ENCODE data around the gene F8. TPM values are rescaled to one million over a fixed set of nuclear protein-coding genes. Genes with fewer than 3 reads are reported as not detected.
"Not testable (repeated sequence)": the region's sequence is repeated elsewhere in the genome, so short reads cannot be mapped to it uniquely, and the experiment has no call there.

Gene F8
- total RNA-seq, 6 donors from 2014 or later, result 4.3 to 47.1 (median 21.7) TPM

DNA sequence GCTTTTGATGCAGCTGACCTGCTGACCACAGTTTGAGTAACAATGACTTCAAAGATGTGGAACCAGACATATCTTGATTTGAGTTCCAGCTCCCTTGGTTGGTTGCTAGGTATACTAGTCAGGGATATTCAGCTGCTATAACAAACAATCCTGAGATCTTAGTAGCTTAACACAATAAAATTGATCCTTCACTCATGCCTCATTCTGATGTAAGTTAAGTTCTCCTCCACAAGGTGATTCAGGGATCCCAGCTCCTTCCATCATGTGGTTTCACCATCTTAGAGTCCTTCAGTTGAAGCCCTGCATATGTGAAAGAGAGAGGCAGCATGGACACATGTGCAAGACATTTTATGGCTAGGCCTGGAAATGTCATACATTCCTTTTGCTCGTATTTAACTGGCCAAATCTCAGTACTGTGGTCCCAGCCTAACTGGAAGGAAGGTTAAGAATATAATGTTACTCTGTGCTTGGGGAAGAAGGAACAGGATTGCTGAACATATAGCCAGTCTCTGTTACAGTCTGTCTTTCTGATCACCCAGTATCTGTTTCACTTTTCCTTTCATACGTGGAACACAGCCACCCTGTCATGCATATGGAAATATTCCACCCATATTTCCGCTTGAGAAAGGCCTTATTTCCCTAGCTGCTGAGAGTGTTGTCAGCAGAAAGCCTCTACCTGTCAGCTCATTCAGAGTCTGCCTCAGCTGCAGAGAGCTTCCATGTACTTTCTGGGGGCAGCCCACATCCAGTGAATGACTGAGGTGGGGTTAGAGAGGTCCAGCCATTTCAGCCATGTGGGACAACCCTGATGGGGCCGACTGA is 195.1 kb downstream of the F8 start:
- H3K4me1 ChIP-seq, result no peaks in the 10 kb centered on the region
- DNase-seq, result no peak
- H3K36me3 ChIP-seq, result no peaks in the 10 kb centered on the region
- H3K4me3 ChIP-seq, result no peak overlapping the region
- H3K27me3 ChIP-seq, result no peaks in the 10 kb centered on the region
- 43 to 67% methylated on average over 1 to 4 of the region's 4 CpGs for WGBS, 2 donors
- ATAC-seq (ENCODE audit: low FRiP score in 2 of 2), result no peak
- TF ChIP-seq POLR2AphosphoS5 (IDR thresholded peaks at IDR 0.05), result no peak
- no peak for TF ChIP-seq CTCF (IDR thresholded peaks at IDR 0.05)
- TF ChIP-seq EP300 (IDR thresholded peaks at IDR 0.05), result no peak
- TF ChIP-seq POLR2A (IDR thresholded peaks at IDR 0.05), result no peak
- no peak overlapping the region for H3K27ac ChIP-seq
- H3K9me3 ChIP-seq, result no peaks in the 10 kb centered on the region

DNA sequence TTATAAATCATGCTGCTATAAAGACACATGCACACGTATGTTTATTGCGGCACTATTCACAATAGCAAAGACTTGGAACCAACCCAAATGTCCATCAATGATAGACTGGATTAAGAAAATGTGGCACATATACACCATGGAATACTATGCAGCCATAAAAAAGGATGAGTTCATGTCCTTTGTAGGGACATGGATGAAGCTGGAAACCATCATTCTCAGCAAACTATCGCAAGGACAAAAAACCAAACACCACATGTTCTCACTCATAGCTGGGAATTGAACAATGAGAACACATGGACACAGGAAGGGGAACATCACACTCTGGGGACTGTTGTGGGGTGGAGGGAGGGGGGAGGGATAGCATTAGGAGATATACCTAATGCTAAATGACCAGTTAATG is 196.9 kb downstream of the F8 start:
- WGBS, 2 donors, result 92% methylated on average over 2 of the region's 3 CpGs; no CpG with 5 or more reads in 1 of the 2 donors
- H3K36me3 ChIP-seq; H3K27ac ChIP-seq; H3K9me3 ChIP-seq; H3K27me3 ChIP-seq; ATAC-seq (ENCODE audit: low FRiP score in 2 of 2); H3K4me3 ChIP-seq; H3K4me1 ChIP-seq; DNase-seq: not testable (repeated sequence)

DNA sequence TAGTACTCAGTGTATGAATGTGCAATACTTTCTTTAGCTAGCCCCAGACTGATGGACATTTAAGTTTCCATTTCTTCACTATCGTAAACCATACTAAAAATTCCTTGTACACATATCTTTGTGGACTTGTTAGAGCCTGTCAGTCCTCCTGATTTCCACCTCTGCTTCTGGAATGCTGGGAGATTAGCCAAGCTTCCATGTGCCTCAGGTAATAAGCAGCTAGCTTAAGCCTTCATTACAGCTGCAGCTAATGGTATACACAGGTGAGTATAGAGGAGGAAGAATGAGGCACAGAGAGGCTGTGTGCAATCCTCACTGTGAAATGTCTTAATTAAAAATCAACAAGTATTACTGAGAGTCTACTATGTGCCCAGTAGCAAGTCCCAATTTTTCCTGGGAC is 197.9 kb downstream of the F8 start:
- H3K27me3 ChIP-seq, result no peaks in the 10 kb centered on the region
- no peaks in the 10 kb centered on the region for H3K36me3 ChIP-seq
- no peaks in the 10 kb centered on the region for H3K9me3 ChIP-seq
- no peaks in the 10 kb centered on the region for H3K4me1 ChIP-seq
- no peak for TF ChIP-seq CTCF (IDR thresholded peaks at IDR 0.05)
- no peak for TF ChIP-seq POLR2A (IDR thresholded peaks at IDR 0.05)
- TF ChIP-seq EP300 (IDR thresholded peaks at IDR 0.05), result no peak
- TF ChIP-seq POLR2AphosphoS5 (IDR thresholded peaks at IDR 0.05), result no peak
- no peak for DNase-seq
- ATAC-seq (ENCODE audit: low FRiP score in 2 of 2), result no peak
- 80 to 87% methylated on average over 1 of the region's 1 CpG for WGBS, 2 donors
- no peak overlapping the region for H3K27ac ChIP-seq
- H3K4me3 ChIP-seq, result no peak overlapping the region

DNA sequence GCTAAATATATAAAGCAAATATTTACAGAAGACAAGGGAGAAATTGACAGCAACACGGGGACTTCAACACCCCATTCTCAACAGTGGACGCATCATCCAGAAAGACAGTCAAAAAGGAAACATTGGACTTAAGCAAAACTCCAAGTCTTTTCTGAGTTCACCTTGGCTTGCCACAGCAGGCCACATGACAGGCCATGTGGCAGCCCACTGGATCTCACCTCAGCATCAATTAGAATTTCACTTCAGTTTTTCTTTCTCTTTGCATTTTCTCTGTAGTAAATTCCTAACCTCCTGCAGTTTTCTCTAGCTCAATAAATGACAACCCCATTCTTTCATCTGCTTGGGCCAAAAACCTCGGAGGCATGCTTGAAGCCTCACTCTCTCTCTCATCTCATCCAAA is 200.5 kb downstream of the F8 start:
- no peak overlapping the region for H3K27ac ChIP-seq
- DNase-seq (no peak), ATAC-seq (ENCODE audit: low FRiP score in 2 of 2) (no peak)
- no peaks in the 10 kb centered on the region for H3K9me3 ChIP-seq
- H3K4me3 ChIP-seq, result no peak overlapping the region
- 78 to 81% methylated on average over 3 of the region's 3 CpGs for WGBS, 2 donors
- TF ChIP-seq CTCF (IDR thresholded peaks at IDR 0.05), result no peak
- TF ChIP-seq POLR2A (IDR thresholded peaks at IDR 0.05), result no peak
- no peak for TF ChIP-seq POLR2AphosphoS5 (IDR thresholded peaks at IDR 0.05)
- no peak for TF ChIP-seq EP300 (IDR thresholded peaks at IDR 0.05)
- no peaks in the 10 kb centered on the region for H3K27me3 ChIP-seq
- no peaks in the 10 kb centered on the region for H3K4me1 ChIP-seq
- no peaks in the 10 kb centered on the region for H3K36me3 ChIP-seq

- no peak for TF ChIP-seq POLR2A (IDR thresholded peaks at IDR 0.05)
- no peak for TF ChIP-seq POLR2AphosphoS5 (IDR thresholded peaks at IDR 0.05)
- TF ChIP-seq CTCF (IDR thresholded peaks at IDR 0.05), result no peak
- no peak for TF ChIP-seq EP300 (IDR thresholded peaks at IDR 0.05)
- no peak overlapping the region for H3K27ac ChIP-seq
- H3K4me1 ChIP-seq, result no peaks in the 10 kb centered on the region
- H3K27me3 ChIP-seq, result no peaks in the 10 kb centered on the region
- H3K36me3 ChIP-seq, result no peaks in the 10 kb centered on the region
- H3K4me3 ChIP-seq, result no peak overlapping the region
- DNase-seq (no peak), ATAC-seq (ENCODE audit: low FRiP score in 2 of 2) (no peak)
- H3K9me3 ChIP-seq, result no peaks in the 10 kb centered on the region
These were observed 201.0 kb downstream of the F8 start for GRCh38 chrX:154821523-154821922.
